Cardiac muscle cell (in vitro differentiated cells and primary cell): Measurements from ENCODE around the gene GNPTAB. TPM values are rescaled to one million over a fixed set of nuclear protein-coding genes. Genes with fewer than 3 reads are reported as not detected.

ENCODE experiments used
- DNase-seq, 2 donors: peaks; one replicate each; pipeline versions ENCODE4 v3.0.0 to v3.0.0-alpha.2; 2010 to 2017; ENCODE audit warnings: low read depth in 1 of 2, low spot score in 1 of 2
- H3K27ac ChIP-seq: fragments of 200-600 bp; sonication (generic); 2 replicates; pipeline ENCODE4 v1.5.1; 2016
- H3K27me3 ChIP-seq: fragments of 200-600 bp; sonication (generic); 2 replicates; pipeline ENCODE4 v1.6.0; 2016; ENCODE audit warnings: control low read depth
- H3K36me3 ChIP-seq: fragments of 200-600 bp; sonication (generic); 2 replicates; pipeline ENCODE4 v1.5.1; 2016; ENCODE audit warnings: control low read depth
- H3K4me1 ChIP-seq: fragments of 200-600 bp; sonication (generic); 2 replicates; pipeline ENCODE4 v1.8.1; 2017; ENCODE audit warnings: low read depth, mild to moderate bottlenecking, mixed run types
- H3K4me3 ChIP-seq: fragments of 200-600 bp; sonication (generic); 2 replicates; pipeline ENCODE4 v1.5.1; 2016; ENCODE audit warnings: mild to moderate bottlenecking
- H3K9me3 ChIP-seq: fragments of 200-600 bp; sonication (generic); 2 replicates; pipeline ENCODE4 v1.5.1; 2017; ENCODE audit warnings: low read depth, mild to moderate bottlenecking, control low read depth
- CTCF ChIP-seq: IDR thresholded peaks from 2 replicates; pipeline ENCODE4 v1.5.1; 2012; ENCODE audit warnings: low read depth, mild to moderate bottlenecking, low read length
- polyA plus RNA-seq: library from polyadenylated mRNA; unstranded; fragments of >200 nt; fragmentation: Nextera tagmentation; extraction: Ambion mirVana; gene quantifications from 2 replicates; pipeline ENCODE4 v1.2.1, GENCODE V29; 2016
- total RNA-seq: library from RNA; depleted of rRNA; stranded (reverse); fragments of >200 nt; gene quantifications from 2 replicates; pipeline ENCODE4 v1.2.3, GENCODE V29; 2016

GNPTAB gene
- total and polyA plus RNA-seq, 2 experiments from 2014 or later = 4.0 to 6.2 TPM

GRCh38 chr12:101764051-101764792, 66.5 kb downstream of the GNPTAB start:
- no peaks in the 10 kb centered on the region for H3K9me3 ChIP-seq
- no peak for TF ChIP-seq CTCF
- no peak overlapping the region for H3K27ac ChIP-seq
- peak in 1 of 2 donors; percentile 30 for DNase-seq
- H3K27me3 ChIP-seq = no peaks in the 10 kb centered on the region
- no peaks in the 10 kb centered on the region for H3K36me3 ChIP-seq
- no peak overlapping the region for H3K4me3 ChIP-seq
- no peaks in the 10 kb centered on the region for H3K4me1 ChIP-seq

- Histone ChIP-seq H3K4me3 (no peak overlapping the region), H3K27ac (no peak overlapping the region), H3K4me1 (no peaks in the 10 kb centered on the region), H3K27me3 (no peaks in the 10 kb centered on the region), H3K36me3 (no peaks in the 10 kb centered on the region), H3K9me3 (no peaks in the 10 kb centered on the region)
- TF ChIP-seq CTCF = no peak
- no peak for DNase-seq
These were observed 67.4 kb downstream of the GNPTAB start for GRCh38 chr12:101763246-101763931.

- no peak for DNase-seq
- H3K36me3 ChIP-seq = no peaks in the 10 kb centered on the region
These were observed 69.0 kb downstream of the GNPTAB start for GRCh38 chr12:101761781-101762180.

GRCh38 chr12:101761350-101761749, 69.4 kb downstream of the GNPTAB start:
- TF ChIP-seq CTCF = no peak
- H3K4me1 ChIP-seq = no peaks in the 10 kb centered on the region
- DNase-seq = peak in 1 of 2 donors; percentile 16
- no peak overlapping the region for H3K4me3 ChIP-seq
- H3K9me3 ChIP-seq = no peaks in the 10 kb centered on the region
- no peak overlapping the region for H3K27ac ChIP-seq
- H3K36me3 ChIP-seq = no peaks in the 10 kb centered on the region
- H3K27me3 ChIP-seq = no peaks in the 10 kb centered on the region

More at GRCh38 chr12:101761781-101762180, 69.0 kb downstream of the GNPTAB start:
- no peaks in the 10 kb centered on the region for H3K27me3 ChIP-seq
- TF ChIP-seq CTCF = no peak
- H3K4me3 ChIP-seq = no peak overlapping the region
- H3K27ac ChIP-seq = no peak overlapping the region
- H3K4me1 ChIP-seq = no peaks in the 10 kb centered on the region
- no peaks in the 10 kb centered on the region for H3K9me3 ChIP-seq

- Histone ChIP-seq H3K4me1 (no peaks in the 10 kb centered on the region), H3K9me3 (no peaks in the 10 kb centered on the region), H3K27ac (no peak overlapping the region), H3K27me3 (no peaks in the 10 kb centered on the region), H3K4me3 (no peak overlapping the region), H3K36me3 (no peaks in the 10 kb centered on the region)
- DNase-seq = peak; percentile 44 to 50
- peak; percentile 79 for TF ChIP-seq CTCF
These were observed 71.2 kb downstream of the GNPTAB start for GRCh38 chr12:101759396-101760047.
